ENCODE results near the gene ARAF.

ARAF gene

DNA sequence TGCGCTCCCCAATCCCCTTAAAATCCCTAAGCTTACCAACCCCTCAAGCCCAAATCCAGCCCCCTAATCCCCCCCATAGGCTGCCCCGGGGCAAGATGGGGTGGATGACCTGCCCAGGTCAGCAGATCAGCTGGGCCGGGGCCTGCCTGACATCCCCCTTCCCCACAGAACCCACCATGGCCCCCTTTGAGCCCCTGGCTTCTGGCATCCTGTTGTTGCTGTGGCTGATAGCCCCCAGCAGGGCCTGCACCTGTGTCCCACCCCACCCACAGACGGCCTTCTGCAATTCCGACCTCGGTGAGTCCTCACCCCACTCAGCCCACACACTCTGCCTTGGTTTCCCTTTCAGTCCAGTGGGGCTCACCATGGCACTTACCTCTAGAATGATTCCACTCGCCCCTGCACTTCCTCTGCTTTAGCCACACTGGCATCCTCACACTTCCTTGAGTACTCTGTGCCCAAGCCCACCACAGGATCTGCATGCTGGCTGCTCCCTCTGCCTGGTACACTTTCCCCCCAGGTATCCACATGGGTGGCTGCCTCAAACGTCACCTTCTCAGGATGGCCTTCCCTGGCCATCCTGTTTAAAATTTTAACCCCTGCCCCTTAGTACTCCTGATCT, 22.3 kb downstream of the ARAF start:
- Histone ChIP-seq H3K9me3 (ENCODE audit: control insufficient read depth, insufficient read depth, low read length) (no peaks in the 10 kb centered on the region), H3F3A (ENCODE audit: control insufficient read depth, insufficient read depth) (no peaks in the 10 kb centered on the region), H3K4me2 (ENCODE audit: low read length) (no peak overlapping the region), H3K4me1 (ENCODE audit: control insufficient read depth, low read length) (no peaks in the 10 kb centered on the region), H3K79me2 (ENCODE audit: control insufficient read depth, low read length) (no peaks in the 10 kb centered on the region), H3K27ac (ENCODE audit: low read depth, low read length) (no peak overlapping the region), H3K9me2 (replicated peaks; ENCODE audit: control insufficient read depth, low read length) (no peaks in the 10 kb centered on the region), H3K27me3 (ENCODE audit: control insufficient read depth, low read length) (peaks cover 8% of the 10 kb centered on the region), H3K4me3 (ENCODE audit: low read length) (no peak overlapping the region), H4K20me1 (ENCODE audit: control insufficient read depth, insufficient read depth, low read depth, low read length) (no peaks in the 10 kb centered on the region), H3K36me3 (ENCODE audit: control insufficient read depth, low read length) (no peaks in the 10 kb centered on the region)
- TF ChIP-seq EZH2phosphoT487 (IDR thresholded peaks at IDR 0.05; ENCODE audit: borderline replicate concordance, low read length): no peak
- TF ChIP-seq, protein P1, sequence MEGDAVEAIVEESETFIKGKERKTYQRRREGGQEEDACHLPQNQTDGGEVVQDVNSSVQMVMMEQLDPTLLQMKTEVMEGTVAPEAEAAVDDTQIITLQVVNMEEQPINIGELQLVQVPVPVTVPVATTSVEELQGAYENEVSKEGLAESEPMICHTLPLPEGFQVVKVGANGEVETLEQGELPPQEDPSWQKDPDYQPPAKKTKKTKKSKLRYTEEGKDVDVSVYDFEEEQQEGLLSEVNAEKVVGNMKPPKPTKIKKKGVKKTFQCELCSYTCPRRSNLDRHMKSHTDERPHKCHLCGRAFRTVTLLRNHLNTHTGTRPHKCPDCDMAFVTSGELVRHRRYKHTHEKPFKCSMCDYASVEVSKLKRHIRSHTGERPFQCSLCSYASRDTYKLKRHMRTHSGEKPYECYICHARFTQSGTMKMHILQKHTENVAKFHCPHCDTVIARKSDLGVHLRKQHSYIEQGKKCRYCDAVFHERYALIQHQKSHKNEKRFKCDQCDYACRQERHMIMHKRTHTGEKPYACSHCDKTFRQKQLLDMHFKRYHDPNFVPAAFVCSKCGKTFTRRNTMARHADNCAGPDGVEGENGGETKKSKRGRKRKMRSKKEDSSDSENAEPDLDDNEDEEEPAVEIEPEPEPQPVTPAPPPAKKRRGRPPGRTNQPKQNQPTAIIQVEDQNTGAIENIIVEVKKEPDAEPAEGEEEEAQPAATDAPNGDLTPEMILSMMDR (IDR thresholded peaks at IDR 0.05; ENCODE audit: low read depth, low read length, poor library complexity, severe bottlenecking): no peak

DNA sequence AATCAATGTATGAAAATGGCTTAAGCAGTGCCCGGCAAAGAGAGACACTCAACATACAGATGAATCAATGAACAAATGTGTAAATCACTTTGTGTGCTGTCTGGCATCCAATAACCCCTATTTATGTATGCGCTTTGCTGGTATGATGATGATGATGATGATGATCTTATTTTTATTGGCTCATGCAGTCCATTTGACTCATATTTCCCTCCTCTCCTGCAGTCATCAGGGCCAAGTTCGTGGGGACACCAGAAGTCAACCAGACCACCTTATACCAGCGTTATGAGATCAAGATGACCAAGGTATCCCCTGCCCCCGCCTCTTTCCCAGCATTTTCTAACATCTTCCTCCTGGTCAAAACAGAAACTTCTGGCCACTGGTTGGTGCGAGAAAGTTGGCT, 23.7 kb downstream of the ARAF start:
- Histone ChIP-seq H3K27ac (ENCODE audit: low read depth, low read length) (no peak overlapping the region), H4K20me1 (ENCODE audit: control insufficient read depth, insufficient read depth, low read depth, low read length) (no peaks in the 10 kb centered on the region), H3K9me2 (replicated peaks; ENCODE audit: control insufficient read depth, low read length) (no peaks in the 10 kb centered on the region), H3K36me3 (ENCODE audit: control insufficient read depth, low read length) (no peaks in the 10 kb centered on the region), H3K4me1 (ENCODE audit: control insufficient read depth, low read length) (no peaks in the 10 kb centered on the region), H3K27me3 (ENCODE audit: control insufficient read depth, low read length) (peaks cover 4% of the 10 kb centered on the region; the same call in 1 of the 2 replicates), H3K4me3 (ENCODE audit: low read length) (no peak overlapping the region), H3K79me2 (ENCODE audit: control insufficient read depth, low read length) (no peaks in the 10 kb centered on the region), H3K4me2 (ENCODE audit: low read length) (no peak overlapping the region), H3K9me3 (ENCODE audit: control insufficient read depth, insufficient read depth, low read length) (no peaks in the 10 kb centered on the region), H3F3A (ENCODE audit: control insufficient read depth, insufficient read depth) (no peaks in the 10 kb centered on the region)
- TF ChIP-seq EZH2phosphoT487 (IDR thresholded peaks at IDR 0.05; ENCODE audit: borderline replicate concordance, low read length): no peak
- TF ChIP-seq, protein P1 (IDR thresholded peaks at IDR 0.05; ENCODE audit: low read depth, low read length, poor library complexity, severe bottlenecking): no peak

DNA sequence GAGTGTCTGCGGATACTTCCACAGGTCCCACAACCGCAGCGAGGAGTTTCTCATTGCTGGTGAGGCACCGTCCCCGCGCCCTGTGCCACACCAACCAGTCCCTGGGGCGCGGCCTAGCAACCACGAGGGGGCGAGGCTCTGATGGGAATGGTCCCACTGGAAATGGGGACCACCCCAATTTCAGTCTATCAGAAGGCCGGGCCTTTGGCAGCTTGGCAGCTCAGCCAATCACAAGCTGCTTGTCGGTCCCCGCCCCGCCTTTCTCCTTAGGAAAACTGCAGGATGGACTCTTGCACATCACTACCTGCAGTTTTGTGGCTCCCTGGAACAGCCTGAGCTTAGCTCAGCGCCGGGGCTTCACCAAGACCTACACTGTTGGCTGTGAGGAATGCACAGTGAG, 24.3 kb downstream of the ARAF start:
- Histone ChIP-seq H3K9me3 (ENCODE audit: control insufficient read depth, insufficient read depth, low read length) (no peaks in the 10 kb centered on the region), H3K27ac (ENCODE audit: low read depth, low read length) (no peak overlapping the region), H3K27me3 (ENCODE audit: control insufficient read depth, low read length) (peaks cover 4% of the 10 kb centered on the region; the same call in 1 of the 2 replicates), H3K36me3 (ENCODE audit: control insufficient read depth, low read length) (no peaks in the 10 kb centered on the region), H3K4me1 (ENCODE audit: control insufficient read depth, low read length) (no peaks in the 10 kb centered on the region), H4K20me1 (ENCODE audit: control insufficient read depth, insufficient read depth, low read depth, low read length) (no peaks in the 10 kb centered on the region), H3F3A (ENCODE audit: control insufficient read depth, insufficient read depth) (no peaks in the 10 kb centered on the region), H3K9me2 (replicated peaks; ENCODE audit: control insufficient read depth, low read length) (no peaks in the 10 kb centered on the region), H3K4me2 (ENCODE audit: low read length) (no peak overlapping the region), H3K4me3 (ENCODE audit: low read length) (no peak overlapping the region), H3K79me2 (ENCODE audit: control insufficient read depth, low read length) (no peaks in the 10 kb centered on the region)
- TF ChIP-seq, protein P1 (IDR thresholded peaks at IDR 0.05; ENCODE audit: low read depth, low read length, poor library complexity, severe bottlenecking): no peak
- TF ChIP-seq EZH2phosphoT487 (IDR thresholded peaks at IDR 0.05; ENCODE audit: borderline replicate concordance, low read length): no peak

All from DOHH2 (cell line).